HL-60 (cell line): Measurements from ENCODE around the gene TBC1D22A.

Experiments used
- TF ChIP-seq, protein P1 (sequence below): IDR thresholded peaks from one replicate; pipeline ENCODE4 v1.5.1; 2011; ENCODE audit warnings: low read length, control low read depth, inconsistent platforms; ENCODE audit not compliant: insufficient read depth
- TF ChIP-seq, protein P2 (sequence below): IDR thresholded peaks from 2 replicates; pipeline ENCODE4 v1.6.1; 2012; ENCODE audit warnings: low read depth; ENCODE audit not compliant: insufficient replicate concordance

- TF ChIP-seq, protein P1, sequence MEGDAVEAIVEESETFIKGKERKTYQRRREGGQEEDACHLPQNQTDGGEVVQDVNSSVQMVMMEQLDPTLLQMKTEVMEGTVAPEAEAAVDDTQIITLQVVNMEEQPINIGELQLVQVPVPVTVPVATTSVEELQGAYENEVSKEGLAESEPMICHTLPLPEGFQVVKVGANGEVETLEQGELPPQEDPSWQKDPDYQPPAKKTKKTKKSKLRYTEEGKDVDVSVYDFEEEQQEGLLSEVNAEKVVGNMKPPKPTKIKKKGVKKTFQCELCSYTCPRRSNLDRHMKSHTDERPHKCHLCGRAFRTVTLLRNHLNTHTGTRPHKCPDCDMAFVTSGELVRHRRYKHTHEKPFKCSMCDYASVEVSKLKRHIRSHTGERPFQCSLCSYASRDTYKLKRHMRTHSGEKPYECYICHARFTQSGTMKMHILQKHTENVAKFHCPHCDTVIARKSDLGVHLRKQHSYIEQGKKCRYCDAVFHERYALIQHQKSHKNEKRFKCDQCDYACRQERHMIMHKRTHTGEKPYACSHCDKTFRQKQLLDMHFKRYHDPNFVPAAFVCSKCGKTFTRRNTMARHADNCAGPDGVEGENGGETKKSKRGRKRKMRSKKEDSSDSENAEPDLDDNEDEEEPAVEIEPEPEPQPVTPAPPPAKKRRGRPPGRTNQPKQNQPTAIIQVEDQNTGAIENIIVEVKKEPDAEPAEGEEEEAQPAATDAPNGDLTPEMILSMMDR: no peak
- TF ChIP-seq, protein P2, sequence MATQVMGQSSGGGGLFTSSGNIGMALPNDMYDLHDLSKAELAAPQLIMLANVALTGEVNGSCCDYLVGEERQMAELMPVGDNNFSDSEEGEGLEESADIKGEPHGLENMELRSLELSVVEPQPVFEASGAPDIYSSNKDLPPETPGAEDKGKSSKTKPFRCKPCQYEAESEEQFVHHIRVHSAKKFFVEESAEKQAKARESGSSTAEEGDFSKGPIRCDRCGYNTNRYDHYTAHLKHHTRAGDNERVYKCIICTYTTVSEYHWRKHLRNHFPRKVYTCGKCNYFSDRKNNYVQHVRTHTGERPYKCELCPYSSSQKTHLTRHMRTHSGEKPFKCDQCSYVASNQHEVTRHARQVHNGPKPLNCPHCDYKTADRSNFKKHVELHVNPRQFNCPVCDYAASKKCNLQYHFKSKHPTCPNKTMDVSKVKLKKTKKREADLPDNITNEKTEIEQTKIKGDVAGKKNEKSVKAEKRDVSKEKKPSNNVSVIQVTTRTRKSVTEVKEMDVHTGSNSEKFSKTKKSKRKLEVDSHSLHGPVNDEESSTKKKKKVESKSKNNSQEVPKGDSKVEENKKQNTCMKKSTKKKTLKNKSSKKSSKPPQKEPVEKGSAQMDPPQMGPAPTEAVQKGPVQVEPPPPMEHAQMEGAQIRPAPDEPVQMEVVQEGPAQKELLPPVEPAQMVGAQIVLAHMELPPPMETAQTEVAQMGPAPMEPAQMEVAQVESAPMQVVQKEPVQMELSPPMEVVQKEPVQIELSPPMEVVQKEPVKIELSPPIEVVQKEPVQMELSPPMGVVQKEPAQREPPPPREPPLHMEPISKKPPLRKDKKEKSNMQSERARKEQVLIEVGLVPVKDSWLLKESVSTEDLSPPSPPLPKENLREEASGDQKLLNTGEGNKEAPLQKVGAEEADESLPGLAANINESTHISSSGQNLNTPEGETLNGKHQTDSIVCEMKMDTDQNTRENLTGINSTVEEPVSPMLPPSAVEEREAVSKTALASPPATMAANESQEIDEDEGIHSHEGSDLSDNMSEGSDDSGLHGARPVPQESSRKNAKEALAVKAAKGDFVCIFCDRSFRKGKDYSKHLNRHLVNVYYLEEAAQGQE: no peak
Measured at GRCh38 chr22:47020166-47020565, 257.7 kb downstream of the TBC1D22A start.
